Gastrocnemius medialis (tissue), 4 donors: ENCODE results near the gene ABR.
"Not testable (repeated sequence)": the region's sequence is repeated elsewhere in the genome, so short reads cannot be mapped to it uniquely, and the experiment has no call there.

ENCODE experiments used
- POLR2A ChIP-seq, 2 donors: fragments of 450-650 bp; IDR thresholded peaks; one replicate each; pipeline ENCODE4 v1.6.1; 2017; ENCODE audit warnings: antibody characterized with exemption in 2 of 2, mild to moderate bottlenecking in 2 of 2, moderate library complexity in 2 of 2
- TF ChIP-seq, protein P1 (sequence below), 5 experiments: fragments of 450-650 bp in 3 of 5; fragments of 200-600 bp in 2 of 5; sonication (generic) in 2 of 5; IDR thresholded peaks in 4 of 5; conservative IDR thresholded peaks in 1 of 5; 1 replicate in 4 of 5; 2 replicates in 1 of 5; pipeline ENCODE4 v1.5.1; 2016 to 2019; ENCODE audit warnings: antibody characterized with exemption in 5 of 5, mild to moderate bottlenecking in 3 of 5, moderate library complexity in 3 of 5

DNA sequence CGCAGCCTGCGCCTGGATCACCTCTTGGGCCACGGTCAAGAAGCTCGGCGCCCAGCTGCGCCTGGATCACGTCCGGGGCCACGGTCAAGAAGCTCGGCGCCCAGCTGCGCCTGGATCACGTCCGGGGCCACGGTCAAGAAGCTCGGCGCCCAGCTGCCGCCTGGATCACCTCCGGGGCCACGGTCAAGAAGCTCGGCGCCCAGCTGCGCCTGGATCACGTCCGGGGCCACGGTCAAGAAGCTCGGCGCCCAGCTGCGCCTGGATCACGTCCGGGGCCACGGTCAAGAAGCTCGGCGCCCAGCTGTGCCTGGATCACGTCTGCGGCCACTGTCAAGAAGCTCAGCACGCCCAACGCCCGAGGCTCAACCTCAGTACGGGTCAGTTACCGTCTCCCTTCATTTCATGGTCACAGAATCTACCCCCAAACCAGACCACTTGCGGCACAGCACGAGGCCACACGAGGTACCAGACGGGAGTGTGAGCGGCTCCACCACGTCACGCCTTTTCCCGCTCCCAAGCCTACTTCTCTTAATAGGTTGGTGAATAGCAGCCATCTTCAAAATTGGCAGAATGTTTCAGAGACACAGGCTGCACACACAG lies 131.2 kb downstream of the ABR start:
- TF ChIP-seq, protein P1, sequence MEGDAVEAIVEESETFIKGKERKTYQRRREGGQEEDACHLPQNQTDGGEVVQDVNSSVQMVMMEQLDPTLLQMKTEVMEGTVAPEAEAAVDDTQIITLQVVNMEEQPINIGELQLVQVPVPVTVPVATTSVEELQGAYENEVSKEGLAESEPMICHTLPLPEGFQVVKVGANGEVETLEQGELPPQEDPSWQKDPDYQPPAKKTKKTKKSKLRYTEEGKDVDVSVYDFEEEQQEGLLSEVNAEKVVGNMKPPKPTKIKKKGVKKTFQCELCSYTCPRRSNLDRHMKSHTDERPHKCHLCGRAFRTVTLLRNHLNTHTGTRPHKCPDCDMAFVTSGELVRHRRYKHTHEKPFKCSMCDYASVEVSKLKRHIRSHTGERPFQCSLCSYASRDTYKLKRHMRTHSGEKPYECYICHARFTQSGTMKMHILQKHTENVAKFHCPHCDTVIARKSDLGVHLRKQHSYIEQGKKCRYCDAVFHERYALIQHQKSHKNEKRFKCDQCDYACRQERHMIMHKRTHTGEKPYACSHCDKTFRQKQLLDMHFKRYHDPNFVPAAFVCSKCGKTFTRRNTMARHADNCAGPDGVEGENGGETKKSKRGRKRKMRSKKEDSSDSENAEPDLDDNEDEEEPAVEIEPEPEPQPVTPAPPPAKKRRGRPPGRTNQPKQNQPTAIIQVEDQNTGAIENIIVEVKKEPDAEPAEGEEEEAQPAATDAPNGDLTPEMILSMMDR (IDR thresholded peaks at IDR 0.05 in 4 of 5, conservative IDR thresholded peaks at IDR 0.05 in 1 of 5), result not testable (repeated sequence)
- not testable (repeated sequence) for TF ChIP-seq POLR2A (IDR thresholded peaks at IDR 0.05)
